H9 (cell line): ENCODE data around the gene ACSL6. TPM values are rescaled to one million over a fixed set of nuclear protein-coding genes. Genes with fewer than 3 reads are reported as not detected.

Experiments
- DNase-seq: peaks from one replicate; pipeline ENCODE4 v3.0.0-alpha.2; 2017
- H2AFZ ChIP-seq: one replicate; pipeline ENCODE4 v1.6.1; 2013; ENCODE audit warnings: mild to moderate bottlenecking, low read length, control low read depth, moderate library complexity
- H2AK5ac ChIP-seq: 2 replicates; pipeline ENCODE4 v1.6.1; 2013; ENCODE audit warnings: low read length, control low read depth, mixed read lengths; ENCODE audit not compliant: insufficient read length
- H2BK120ac ChIP-seq: one replicate; pipeline ENCODE4 v1.6.1; 2013; ENCODE audit warnings: low read depth, mild to moderate bottlenecking, low read length, control low read depth, inconsistent platforms; ENCODE audit not compliant: poor library complexity, severe bottlenecking
- H2BK12ac ChIP-seq: 2 replicates; pipeline ENCODE4 v1.6.1; 2013; ENCODE audit warnings: low read length, control low read depth, mixed read lengths, low read depth; ENCODE audit not compliant: insufficient read length
- H2BK15ac ChIP-seq: 2 replicates; pipeline ENCODE4 v1.6.1; 2013; ENCODE audit warnings: low read depth, low read length, control low read depth
- H2BK20ac ChIP-seq: one replicate; pipeline ENCODE4 v1.6.1; 2013; ENCODE audit warnings: low read depth, mild to moderate bottlenecking, low read length, control low read depth, inconsistent platforms; ENCODE audit not compliant: poor library complexity, severe bottlenecking
- H2BK5ac ChIP-seq: 2 replicates; pipeline ENCODE4 v1.6.1; 2013; ENCODE audit warnings: low read length, control low read depth, mixed read lengths; ENCODE audit not compliant: insufficient read length
- H3K14ac ChIP-seq: 2 replicates; pipeline ENCODE4 v1.6.1; 2013; ENCODE audit warnings: low read length, control low read depth; ENCODE audit not compliant: insufficient read depth
- H3K18ac ChIP-seq: 2 replicates; pipeline ENCODE4 v1.6.1; 2013; ENCODE audit warnings: low read depth, mild to moderate bottlenecking, mixed read lengths, low read length, control low read depth; ENCODE audit not compliant: insufficient read length
- H3K23ac ChIP-seq: 2 replicates; pipeline ENCODE4 v1.6.1; 2013; ENCODE audit warnings: low read length, control low read depth, mixed read lengths, low read depth; ENCODE audit not compliant: insufficient read length
- H3K23me2 ChIP-seq: 2 replicates; pipeline ENCODE4 v1.6.1; 2013; ENCODE audit warnings: low read depth, mild to moderate bottlenecking, mixed read lengths, low read length, control low read depth; ENCODE audit not compliant: insufficient read length, poor library complexity, severe bottlenecking
- H3K27ac ChIP-seq: 2 replicates; pipeline ENCODE4 v1.5.1; 2013; ENCODE audit warnings: low read length, control low read depth, mixed read lengths, low read depth; ENCODE audit not compliant: insufficient read length
- H3K27me3 ChIP-seq: 2 replicates; pipeline ENCODE4 v1.6.1; 2013; ENCODE audit warnings: low read length, control low read depth, inconsistent platforms; ENCODE audit not compliant: insufficient read depth
- H3K4ac ChIP-seq: 2 replicates; pipeline ENCODE4 v1.6.1; 2013; ENCODE audit warnings: low read depth, mild to moderate bottlenecking, control low read depth, inconsistent platforms, low read length, moderate library complexity
- H3K4me1 ChIP-seq: 2 replicates; pipeline ENCODE4 v1.6.1; 2013; ENCODE audit warnings: low read length, control low read depth, inconsistent platforms; ENCODE audit not compliant: insufficient read depth
- H3K4me2 ChIP-seq: 2 replicates; pipeline ENCODE4 v1.6.1; 2013; ENCODE audit warnings: low read length, control low read depth, mixed read lengths; ENCODE audit not compliant: insufficient read length, insufficient read depth
- H3K56ac ChIP-seq: 2 replicates; pipeline ENCODE4 v1.6.1; 2013; ENCODE audit warnings: low read depth, mild to moderate bottlenecking, mixed read lengths, low read length, control low read depth; ENCODE audit not compliant: insufficient read length
- H3K79me1 ChIP-seq: 2 replicates; pipeline ENCODE4 v1.6.1; 2013; ENCODE audit warnings: low read depth, mild to moderate bottlenecking, moderate library complexity, low read length, control low read depth, inconsistent platforms; ENCODE audit not compliant: insufficient read depth, poor library complexity, severe bottlenecking
- H3K79me2 ChIP-seq: 2 replicates; pipeline ENCODE4 v1.6.1; 2013; ENCODE audit warnings: low read length, control low read depth, inconsistent platforms; ENCODE audit not compliant: insufficient read depth
- H3K9ac ChIP-seq: 2 replicates; pipeline ENCODE4 v1.6.1; 2013; ENCODE audit warnings: low read length, control low read depth, mixed read lengths; ENCODE audit not compliant: insufficient read length; ENCODE audit errors: extremely low read depth
- H3K9me3 ChIP-seq: one replicate; pipeline ENCODE4 v1.6.1; 2013; ENCODE audit warnings: low read depth, low read length, inconsistent platforms; ENCODE audit not compliant: control insufficient read depth
- H3T11ph ChIP-seq: one replicate; pipeline ENCODE4 v1.6.1; 2013; ENCODE audit warnings: mild to moderate bottlenecking, low read length, control low read depth, inconsistent platforms
- H4K20me1 ChIP-seq: one replicate; pipeline ENCODE4 v1.6.1; 2013; ENCODE audit not compliant: control insufficient read depth, insufficient read length, insufficient read depth
- H4K5ac ChIP-seq: 2 replicates; pipeline ENCODE4 v1.6.1; 2013; ENCODE audit warnings: low read depth, mild to moderate bottlenecking, mixed read lengths, low read length, control low read depth; ENCODE audit not compliant: insufficient read length
- H4K8ac ChIP-seq: replicated peaks from 2 replicates; pipeline ENCODE4 v1.6.1; 2013; ENCODE audit warnings: low read length, control low read depth, mixed read lengths, low read depth; ENCODE audit not compliant: insufficient read length
- H4K91ac ChIP-seq: 2 replicates; pipeline ENCODE4 v1.6.1; 2013; ENCODE audit warnings: low read depth, mild to moderate bottlenecking, moderate library complexity, mixed read lengths, low read length, control low read depth; ENCODE audit not compliant: insufficient read length
- H3K27ac Mint-ChIP-seq, 3 experiments: 2 replicates in 2 of 3; 3 replicates in 1 of 3; pipeline ENCODE4 v1.8.0; 2020 to 2021; ENCODE audit warnings: mixed read lengths in 3 of 3, mild to moderate bottlenecking in 1 of 3, moderate library complexity in 1 of 3
- H3K27me3 Mint-ChIP-seq: 2 replicates; pipeline ENCODE4 v1.8.0; 2021; ENCODE audit warnings: low read depth, mild to moderate bottlenecking, moderate library complexity, mixed read lengths
- H3K36me3 Mint-ChIP-seq, 3 experiments: 2 replicates in 2 of 3; 3 replicates in 1 of 3; pipeline ENCODE4 v1.8.0; 2020 to 2021; ENCODE audit warnings: low read depth in 3 of 3, mixed read lengths in 3 of 3; ENCODE audit not compliant: insufficient read depth in 1 of 3
- H3K4me1 Mint-ChIP-seq, 2 experiments: 2 replicates each; pipeline ENCODE4 v1.8.0; 2020; ENCODE audit warnings: mixed read lengths in 2 of 2
- H3K4me3 Mint-ChIP-seq, 2 experiments: 2 replicates in 1 of 2; 3 replicates in 1 of 2; pipeline ENCODE4 v1.8.0; 2020 to 2021; ENCODE audit warnings: mild to moderate bottlenecking in 2 of 2, mixed read lengths in 2 of 2, moderate library complexity in 1 of 2
- H3K9me3 Mint-ChIP-seq, 2 experiments: 2 replicates in 1 of 2; 3 replicates in 1 of 2; pipeline ENCODE4 v1.8.0; 2020; ENCODE audit warnings: mild to moderate bottlenecking in 2 of 2, mixed read lengths in 2 of 2, moderate library complexity in 1 of 2
- CTCF ChIP-seq: fragments of 200-600 bp; sonication (generic); conservative IDR thresholded peaks from 3 replicates; pipeline ENCODE4 v1.8.0; 2021; ENCODE audit warnings: antibody characterized with exemption, mild to moderate bottlenecking
- WGBS: extraction: QIAGEN DNeasy Blood & Tissue Kit; methylation state at CpG from one replicate; pipeline ENCODE4 v1.1.7; 2013; ENCODE audit warnings: missing lambda C conversion rate, low lambda C conversion rate, mixed read lengths; ENCODE audit not compliant: insufficient read length; ENCODE audit errors: extremely low coverage; 5-methylcytosine and 5-hydroxymethylcytosine counted together
- total RNA-seq: library from RNA; stranded (reverse); gene quantifications from 2 replicates; pipeline ENCODE4 v1.2.1, GENCODE V29; 2021

The ACSL6 gene
- total RNA-seq, 1 experiment from 2014 or later = 1.6 TPM

GRCh38 chr5:132059696-132060500 lies 48.4 kb upstream of the ACSL6 start:
- H3K14ac ChIP-seq = no peak overlapping the region
- no peak overlapping the region for H2AK5ac ChIP-seq
- Mint-ChIP-seq H3K36me3 (no peaks in the 10 kb centered on the region), H3K4me3 (no peak overlapping the region), H3K4me1 (peaks cover 5 to 14% of the 10 kb centered on the region in 2 experiments; a peak in 2 of 4 replicates), H3K27me3 (no peaks in the 10 kb centered on the region), H3K9me3 (no peaks in the 10 kb centered on the region), H3K27ac (peak overlapping the region in 1 of 3 experiments; percentile 85; a peak in 4 of 7 replicates)
- no peaks in the 10 kb centered on the region for H3K9me3 ChIP-seq
- no peak for TF ChIP-seq CTCF
- H2BK120ac ChIP-seq = no peak overlapping the region
- no peaks in the 10 kb centered on the region for H3K79me2 ChIP-seq
- DNase-seq = peak; percentile 25
- no peak overlapping the region for H4K8ac ChIP-seq
- H4K20me1 ChIP-seq = no peaks in the 10 kb centered on the region
- no peak overlapping the region for H2BK5ac ChIP-seq
- no peak overlapping the region for H3K4me2 ChIP-seq
- H3K27me3 ChIP-seq = no peaks in the 10 kb centered on the region
- H3K79me1 ChIP-seq = no peaks in the 10 kb centered on the region
- no peak overlapping the region for H3K56ac ChIP-seq
- no peak overlapping the region for H3K18ac ChIP-seq
- no peak overlapping the region for H3T11ph ChIP-seq
- no peaks in the 10 kb centered on the region for H3K4me1 ChIP-seq
- H2BK15ac ChIP-seq = no peak overlapping the region
- WGBS = no CpG with 5 or more reads among the region's 13 CpGs
- H3K23ac ChIP-seq = no peak overlapping the region
- no peak overlapping the region for H4K5ac ChIP-seq
- H4K91ac ChIP-seq = no peak overlapping the region
- H2BK12ac ChIP-seq = no peak overlapping the region
- H2BK20ac ChIP-seq = no peak overlapping the region
- no peaks in the 10 kb centered on the region for H3K23me2 ChIP-seq
- no peak overlapping the region for H2AFZ ChIP-seq
- no peak overlapping the region for H3K27ac ChIP-seq
- no peak overlapping the region for H3K9ac ChIP-seq
- H3K4ac ChIP-seq = no peak overlapping the region
